ENCODE measurements around the gene PUSL1.

PUSL1 gene

GRCh38 chr1:1327291-1327690, 18.9 kb downstream of the PUSL1 start:
- H3K27ac ChIP-seq = no peak overlapping the region
- H3K4me3 ChIP-seq = no peak overlapping the region
- TF ChIP-seq POLR2AphosphoS5 (IDR thresholded peaks at IDR 0.05; ENCODE audit: borderline replicate concordance, low read depth, low read length) (no peak), FOXP2 (optimal IDR thresholded peaks at IDR 0.05; ENCODE audit: control extremely low read depth, extremely low read length, insufficient read depth) (no peak), EZH2 (IDR thresholded peaks at IDR 0.05) (no peak)
- no peaks in the 10 kb centered on the region for H3K9me3 ChIP-seq (ENCODE audit: low read depth, low read length)
- H3K9ac ChIP-seq (ENCODE audit: insufficient read length) = no peak overlapping the region
- DNase-seq (ENCODE audit: low read depth, low spot score) = no peak
- no peaks in the 10 kb centered on the region for H3K36me3 ChIP-seq (ENCODE audit: insufficient read depth, low read length)

GRCh38 chr1:1328254-1328653, 19.9 kb downstream of the PUSL1 start:
- H3K4me3 ChIP-seq = no peak overlapping the region
- H3K36me3 ChIP-seq (ENCODE audit: insufficient read depth, low read length) = no peaks in the 10 kb centered on the region
- H3K9ac ChIP-seq (ENCODE audit: insufficient read length) = no peak overlapping the region
- H3K27ac ChIP-seq = no peak overlapping the region
- no peaks in the 10 kb centered on the region for H3K9me3 ChIP-seq (ENCODE audit: low read depth, low read length)
- no peak for TF ChIP-seq EZH2 (IDR thresholded peaks at IDR 0.05)
- no peak for TF ChIP-seq POLR2AphosphoS5 (IDR thresholded peaks at IDR 0.05; ENCODE audit: borderline replicate concordance, low read depth, low read length)
- no peak for TF ChIP-seq FOXP2 (optimal IDR thresholded peaks at IDR 0.05; ENCODE audit: control extremely low read depth, extremely low read length, insufficient read depth)
- DNase-seq (ENCODE audit: low read depth, low spot score) = no peak

DNA sequence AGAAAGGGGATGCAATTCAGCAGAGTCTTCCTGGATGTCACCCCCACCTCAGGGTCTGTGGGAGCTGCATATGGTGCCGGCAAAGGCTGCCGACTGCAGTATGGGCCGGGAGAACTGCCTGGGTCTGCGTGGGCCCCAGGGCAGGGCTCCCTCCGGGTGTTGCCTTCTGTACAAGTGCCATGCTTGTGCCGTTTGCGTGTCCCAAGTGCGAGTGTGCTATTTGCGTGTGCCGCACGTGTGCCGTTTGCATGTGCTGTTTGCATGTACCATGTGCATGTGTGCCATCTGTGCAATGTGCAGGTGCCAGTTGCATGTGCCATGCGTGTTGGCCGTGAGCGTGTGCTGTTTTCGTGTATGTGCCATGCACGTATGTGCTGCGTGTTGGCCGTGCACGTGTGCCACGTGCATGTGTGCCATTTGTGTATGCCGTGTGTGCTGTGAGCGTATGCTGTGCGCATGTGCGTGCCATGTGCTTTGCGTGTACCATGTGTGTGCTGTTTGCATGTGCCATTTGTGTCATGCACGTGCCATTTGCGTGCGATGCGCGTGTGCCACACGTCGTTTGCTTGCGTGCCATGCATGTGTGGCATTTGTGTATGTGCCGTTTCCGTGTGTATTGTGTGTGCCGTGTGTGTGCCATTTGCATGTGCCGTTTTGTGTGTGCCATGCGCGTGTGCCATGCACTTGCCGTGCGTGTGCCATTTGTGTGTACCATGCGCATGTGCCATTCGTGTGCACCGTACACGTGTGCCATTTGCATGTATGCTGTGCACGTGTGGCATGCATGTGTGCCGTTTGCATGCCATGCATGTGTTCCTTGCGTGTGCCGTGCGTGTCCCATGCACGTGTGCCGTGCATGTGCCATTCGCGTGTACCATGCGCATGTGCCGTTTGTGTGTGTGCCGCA, 21.2 kb downstream of the PUSL1 start:
- H3K4me3 ChIP-seq = no peak overlapping the region
- no peak for DNase-seq (ENCODE audit: low read depth, low spot score)
- no peaks in the 10 kb centered on the region for H3K9me3 ChIP-seq (ENCODE audit: low read depth, low read length)
- H3K27ac ChIP-seq = no peak overlapping the region
- no peak for TF ChIP-seq FOXP2 (optimal IDR thresholded peaks at IDR 0.05; ENCODE audit: control extremely low read depth, extremely low read length, insufficient read depth)
- no peak for TF ChIP-seq EZH2 (IDR thresholded peaks at IDR 0.05)
- no peak for TF ChIP-seq POLR2AphosphoS5 (IDR thresholded peaks at IDR 0.05; ENCODE audit: borderline replicate concordance, low read depth, low read length)
- no peaks in the 10 kb centered on the region for H3K36me3 ChIP-seq (ENCODE audit: insufficient read depth, low read length)
- no peak overlapping the region for H3K9ac ChIP-seq (ENCODE audit: insufficient read length)

DNA sequence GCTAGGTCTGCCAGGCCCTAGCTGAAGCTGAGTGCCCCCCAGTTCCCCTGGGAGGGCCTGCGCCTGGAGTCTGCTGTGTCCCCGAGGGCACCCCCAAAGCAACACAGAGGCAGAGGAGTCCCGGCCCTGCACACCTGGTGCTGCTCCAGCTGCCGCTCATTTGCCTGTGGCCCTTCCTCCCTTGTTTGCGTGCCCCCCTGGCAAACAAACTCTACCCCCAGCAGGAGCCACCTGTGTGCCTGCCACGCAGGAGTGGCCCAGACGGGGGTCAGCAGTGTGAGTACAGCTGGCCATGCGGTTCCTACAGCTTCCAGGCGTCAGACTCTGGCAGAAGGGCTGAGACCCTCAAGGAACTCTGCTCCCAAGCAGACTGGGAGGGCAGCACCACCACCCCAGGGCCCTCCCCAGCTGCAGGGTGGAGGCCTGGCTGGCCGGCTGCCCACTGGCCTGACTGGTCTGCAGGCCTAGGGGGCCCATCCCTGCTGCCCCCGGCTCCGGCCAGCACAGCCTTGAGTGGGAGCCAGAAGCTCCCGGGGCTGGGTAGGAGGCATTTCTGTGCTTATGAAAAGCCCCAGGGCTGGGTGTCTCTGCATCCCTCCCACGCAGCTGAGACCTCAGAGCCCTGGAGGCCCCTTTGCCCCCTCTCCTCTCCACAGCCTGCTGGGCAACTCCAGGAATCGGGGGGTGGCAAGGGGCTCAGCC, 22.1 kb downstream of the PUSL1 start:
- TF ChIP-seq POLR2AphosphoS5 (IDR thresholded peaks at IDR 0.05; ENCODE audit: borderline replicate concordance, low read depth, low read length) (no peak), EZH2 (IDR thresholded peaks at IDR 0.05) (no peak), FOXP2 (optimal IDR thresholded peaks at IDR 0.05; ENCODE audit: control extremely low read depth, extremely low read length, insufficient read depth) (no peak)
- H3K36me3 ChIP-seq (ENCODE audit: insufficient read depth, low read length) = no peaks in the 10 kb centered on the region
- H3K27ac ChIP-seq = no peak overlapping the region
- H3K9ac ChIP-seq (ENCODE audit: insufficient read length) = no peak overlapping the region
- no peak for DNase-seq (ENCODE audit: low read depth, low spot score)
- H3K9me3 ChIP-seq (ENCODE audit: low read depth, low read length) = no peaks in the 10 kb centered on the region
- no peak overlapping the region for H3K4me3 ChIP-seq

DNA sequence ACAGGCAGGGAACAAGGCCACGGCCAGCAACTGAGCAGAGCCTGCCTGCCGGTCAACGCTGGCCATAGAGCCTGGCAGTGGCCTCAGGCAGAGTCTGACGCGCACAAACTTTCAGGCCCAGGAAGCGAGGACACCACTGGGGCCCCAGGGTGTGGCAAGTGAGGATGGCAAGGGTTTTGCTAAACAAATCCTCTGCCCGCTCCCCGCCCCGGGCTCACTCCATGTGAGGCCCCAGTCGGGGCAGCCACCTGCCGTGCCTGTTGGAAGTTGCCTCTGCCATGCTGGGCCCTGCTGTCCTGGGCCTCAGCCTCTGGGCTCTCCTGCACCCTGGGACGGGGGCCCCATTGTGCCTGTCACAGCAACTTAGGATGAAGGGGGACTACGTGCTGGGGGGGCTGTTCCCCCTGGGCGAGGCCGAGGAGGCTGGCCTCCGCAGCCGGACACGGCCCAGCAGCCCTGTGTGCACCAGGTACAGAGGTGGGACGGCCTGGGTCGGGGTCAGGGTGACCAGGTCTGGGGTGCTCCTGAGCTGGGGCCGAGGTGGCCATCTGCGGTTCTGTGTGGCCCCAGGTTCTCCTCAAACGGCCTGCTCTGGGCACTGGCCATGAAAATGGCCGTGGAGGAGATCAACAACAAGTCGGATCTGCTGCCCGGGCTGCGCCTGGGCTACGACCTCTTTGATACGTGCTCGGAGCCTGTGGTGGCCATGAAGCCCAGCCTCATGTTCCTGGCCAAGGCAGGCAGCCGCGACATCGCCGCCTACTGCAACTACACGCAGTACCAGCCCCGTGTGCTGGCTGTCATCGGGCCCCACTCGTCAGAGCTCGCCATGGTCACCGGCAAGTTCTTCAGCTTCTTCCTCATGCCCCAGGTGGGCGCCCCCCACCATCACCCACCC, 22.9 kb downstream of the PUSL1 start, which contains the start of gene TAS1R3:
Gene TAS1R3 (plus strand): TSS at position 213 of the 898 bp plus-strand sequence. CDS start 66 bp downstream, at position 279.
- Histone ChIP-seq H3K36me3 (ENCODE audit: insufficient read depth, low read length) (no peaks in the 10 kb centered on the region), H3K27ac (no peak within 1 kb of the TSS), H3K9me3 (ENCODE audit: low read depth, low read length) (no peaks in the 10 kb centered on the region), H3K4me3 (no peak within 1 kb of the TSS), H3K9ac (ENCODE audit: insufficient read length) (no peak within 1 kb of the TSS)
- no peak for TF ChIP-seq FOXP2 (optimal IDR thresholded peaks at IDR 0.05; ENCODE audit: control extremely low read depth, extremely low read length, insufficient read depth)
- no peak for TF ChIP-seq EZH2 (IDR thresholded peaks at IDR 0.05)
- TF ChIP-seq POLR2AphosphoS5 (IDR thresholded peaks at IDR 0.05; ENCODE audit: borderline replicate concordance, low read depth, low read length) = no peak
- DNase-seq (ENCODE audit: low read depth, low spot score) = no peak

- DNase-seq (ENCODE audit: low read depth, low spot score) = no peak
- no peaks in the 10 kb centered on the region for H3K9me3 ChIP-seq (ENCODE audit: low read depth, low read length)
- no peak overlapping the region for H3K4me3 ChIP-seq
- no peak overlapping the region for H3K9ac ChIP-seq (ENCODE audit: insufficient read length)
- H3K36me3 ChIP-seq (ENCODE audit: insufficient read depth, low read length) = peaks cover under 1% of the 10 kb centered on the region; the same call in 1 of the 2 replicates
- TF ChIP-seq FOXP2 (optimal IDR thresholded peaks at IDR 0.05; ENCODE audit: control extremely low read depth, extremely low read length, insufficient read depth) (no peak), EZH2 (IDR thresholded peaks at IDR 0.05) (no peak), POLR2AphosphoS5 (IDR thresholded peaks at IDR 0.05; ENCODE audit: borderline replicate concordance, low read depth, low read length) (no peak)
- H3K27ac ChIP-seq = no peak overlapping the region
Measured at GRCh38 chr1:1332031-1332755, 23.8 kb downstream of the PUSL1 start.

DNA sequence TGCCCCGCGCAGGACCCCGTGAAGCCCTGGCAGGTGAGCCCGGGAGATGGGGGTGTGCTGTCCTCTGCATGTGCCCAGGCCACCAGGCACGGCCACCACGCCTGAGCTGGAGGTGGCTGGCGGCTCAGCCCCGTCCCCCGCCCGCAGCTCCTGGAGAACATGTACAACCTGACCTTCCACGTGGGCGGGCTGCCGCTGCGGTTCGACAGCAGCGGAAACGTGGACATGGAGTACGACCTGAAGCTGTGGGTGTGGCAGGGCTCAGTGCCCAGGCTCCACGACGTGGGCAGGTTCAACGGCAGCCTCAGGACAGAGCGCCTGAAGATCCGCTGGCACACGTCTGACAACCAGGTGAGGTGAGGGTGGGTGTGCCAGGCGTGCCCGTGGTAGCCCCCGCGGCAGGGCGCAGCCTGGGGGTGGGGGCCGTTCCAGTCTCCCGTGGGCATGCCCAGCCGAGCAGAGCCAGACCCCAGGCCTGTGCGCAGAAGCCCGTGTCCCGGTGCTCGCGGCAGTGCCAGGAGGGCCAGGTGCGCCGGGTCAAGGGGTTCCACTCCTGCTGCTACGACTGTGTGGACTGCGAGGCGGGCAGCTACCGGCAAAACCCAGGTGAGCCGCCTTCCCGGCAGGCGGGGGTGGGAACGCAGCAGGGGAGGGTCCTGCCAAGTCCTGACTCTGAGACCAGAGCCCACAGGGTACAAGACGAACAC, 24.5 kb downstream of the PUSL1 start:
- TF ChIP-seq EZH2 (IDR thresholded peaks at IDR 0.05) (no peak), POLR2AphosphoS5 (IDR thresholded peaks at IDR 0.05; ENCODE audit: borderline replicate concordance, low read depth, low read length) (no peak), FOXP2 (optimal IDR thresholded peaks at IDR 0.05; ENCODE audit: control extremely low read depth, extremely low read length, insufficient read depth) (no peak)
- Histone ChIP-seq H3K9ac (ENCODE audit: insufficient read length) (no peak overlapping the region), H3K36me3 (ENCODE audit: insufficient read depth, low read length) (peaks cover 3% of the 10 kb centered on the region; the same call in 1 of the 2 replicates), H3K4me3 (no peak overlapping the region), H3K27ac (no peak overlapping the region), H3K9me3 (ENCODE audit: low read depth, low read length) (no peaks in the 10 kb centered on the region)
- no peak for DNase-seq (ENCODE audit: low read depth, low spot score)
